ENCODE measurements around the gene HECW1.

GRCh38 chr7:43199371-43200160 lies 87.1 kb downstream of the HECW1 start:
- TF ChIP-seq CTCF (IDR thresholded peaks at IDR 0.05) (no peak), EZH2phosphoT487 (IDR thresholded peaks at IDR 0.05) (no peak), EZH2 (IDR thresholded peaks at IDR 0.05) (no peak)

All from neural progenitor cell (in vitro differentiated cells).